A549 (cell line): ENCODE data around the gene NAPEPLD.

Experiments
- CEBPB ChIP-seq, 2 experiments: fragments of >200 bp in 1 of 2; sonication (Bioruptor Twin) in 1 of 2; formaldehyde crosslinking in 1 of 2; IDR thresholded peaks; 2 replicates each; pipeline ENCODE4 v1.6.1; 2012 to 2016
- CHD2 ChIP-seq: fragments of 150-350 bp; IDR thresholded peaks from 2 replicates; pipeline ENCODE4 v1.6.1; 2014; ENCODE audit warnings: low read length; ENCODE audit not compliant: partially characterized antibody
- ESRRA ChIP-seq: fragments of 150-350 bp; IDR thresholded peaks from 2 replicates; pipeline ENCODE4 v1.6.1; 2014; ENCODE audit warnings: mild to moderate bottlenecking, low read length, borderline replicate concordance
- FOSL2 ChIP-seq, 2 experiments: fragments of 450-650 bp in 1 of 2; fragments of >200 bp in 1 of 2; sonication (Bioruptor Twin) in 1 of 2; formaldehyde crosslinking; IDR thresholded peaks; 2 replicates each; pipeline versions ENCODE4 v1.5.0 to v1.6.1; 2016 to 2020; ENCODE audit warnings: mild to moderate bottlenecking in 1 of 2, moderate library complexity in 1 of 2
- HOXB13 ChIP-seq: fragments of 250-450 bp; sonication (Bioruptor Pico); IDR thresholded peaks from 2 replicates; pipeline ENCODE4 v1.5.0; 2020; ENCODE audit warnings: low read depth, mild to moderate bottlenecking, moderate library complexity
- KDM5A ChIP-seq: fragments of 200-600 bp; sonication (generic); IDR thresholded peaks from 2 replicates; pipeline ENCODE4 v1.6.1; 2016; ENCODE audit warnings: antibody characterized with exemption, mild to moderate bottlenecking
- POLR2A ChIP-seq: IDR thresholded peaks from 2 replicates; pipeline ENCODE4 v1.6.1; 2012; ENCODE audit warnings: mild to moderate bottlenecking, low read length
- TF ChIP-seq, protein P1 (sequence below): fragments of 200-600 bp; sonication (generic); IDR thresholded peaks from 2 replicates; pipeline ENCODE4 v1.6.1; 2016; ENCODE audit warnings: antibody characterized with exemption, mild to moderate bottlenecking, moderate library complexity
- TF ChIP-seq, protein P2 (sequence below): fragments of >200 bp; sonication (Bioruptor Twin); formaldehyde crosslinking; IDR thresholded peaks from 3 replicates; pipeline ENCODE4 v1.5.1; 2016
- TF ChIP-seq, protein P3 (sequence below): fragments of 250-450 bp; sonication (Bioruptor Pico); IDR thresholded peaks from 2 replicates; pipeline ENCODE4 v1.5.0; 2020; ENCODE audit warnings: low read depth, mild to moderate bottlenecking, moderate library complexity
- TF ChIP-seq, protein P4 (sequence below): fragments of 450-650 bp; IDR thresholded peaks from 2 replicates; pipeline ENCODE4 v1.6.1; 2014; ENCODE audit warnings: antibody characterized with exemption

DNA sequence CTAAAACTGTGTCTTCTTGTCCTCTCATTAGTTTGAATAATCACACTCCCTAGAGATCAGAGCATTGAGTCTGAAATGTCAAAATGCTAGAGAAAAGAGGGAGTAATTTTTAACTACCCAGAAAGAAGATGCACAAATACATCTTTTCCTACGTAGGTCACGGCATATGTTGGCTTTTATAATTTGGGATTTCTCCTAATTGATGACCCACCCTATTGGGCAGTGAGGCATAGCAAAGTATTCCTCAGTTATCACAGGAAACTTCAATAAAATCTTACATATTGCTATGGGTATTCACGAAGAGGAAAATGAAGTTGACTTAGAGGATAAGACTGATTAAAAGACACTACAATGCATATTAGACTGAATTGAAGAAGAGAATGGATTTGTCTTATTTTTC, 48.6 kb downstream of the NAPEPLD start:
- no peak for TF ChIP-seq ESRRA
- no peak for TF ChIP-seq POLR2A
- TF ChIP-seq, protein P1, sequence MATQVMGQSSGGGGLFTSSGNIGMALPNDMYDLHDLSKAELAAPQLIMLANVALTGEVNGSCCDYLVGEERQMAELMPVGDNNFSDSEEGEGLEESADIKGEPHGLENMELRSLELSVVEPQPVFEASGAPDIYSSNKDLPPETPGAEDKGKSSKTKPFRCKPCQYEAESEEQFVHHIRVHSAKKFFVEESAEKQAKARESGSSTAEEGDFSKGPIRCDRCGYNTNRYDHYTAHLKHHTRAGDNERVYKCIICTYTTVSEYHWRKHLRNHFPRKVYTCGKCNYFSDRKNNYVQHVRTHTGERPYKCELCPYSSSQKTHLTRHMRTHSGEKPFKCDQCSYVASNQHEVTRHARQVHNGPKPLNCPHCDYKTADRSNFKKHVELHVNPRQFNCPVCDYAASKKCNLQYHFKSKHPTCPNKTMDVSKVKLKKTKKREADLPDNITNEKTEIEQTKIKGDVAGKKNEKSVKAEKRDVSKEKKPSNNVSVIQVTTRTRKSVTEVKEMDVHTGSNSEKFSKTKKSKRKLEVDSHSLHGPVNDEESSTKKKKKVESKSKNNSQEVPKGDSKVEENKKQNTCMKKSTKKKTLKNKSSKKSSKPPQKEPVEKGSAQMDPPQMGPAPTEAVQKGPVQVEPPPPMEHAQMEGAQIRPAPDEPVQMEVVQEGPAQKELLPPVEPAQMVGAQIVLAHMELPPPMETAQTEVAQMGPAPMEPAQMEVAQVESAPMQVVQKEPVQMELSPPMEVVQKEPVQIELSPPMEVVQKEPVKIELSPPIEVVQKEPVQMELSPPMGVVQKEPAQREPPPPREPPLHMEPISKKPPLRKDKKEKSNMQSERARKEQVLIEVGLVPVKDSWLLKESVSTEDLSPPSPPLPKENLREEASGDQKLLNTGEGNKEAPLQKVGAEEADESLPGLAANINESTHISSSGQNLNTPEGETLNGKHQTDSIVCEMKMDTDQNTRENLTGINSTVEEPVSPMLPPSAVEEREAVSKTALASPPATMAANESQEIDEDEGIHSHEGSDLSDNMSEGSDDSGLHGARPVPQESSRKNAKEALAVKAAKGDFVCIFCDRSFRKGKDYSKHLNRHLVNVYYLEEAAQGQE = no peak
- no peak for TF ChIP-seq CEBPB (IDR thresholded peaks at IDR 0.05)
- TF ChIP-seq KDM5A = no peak
- TF ChIP-seq, protein P2, sequence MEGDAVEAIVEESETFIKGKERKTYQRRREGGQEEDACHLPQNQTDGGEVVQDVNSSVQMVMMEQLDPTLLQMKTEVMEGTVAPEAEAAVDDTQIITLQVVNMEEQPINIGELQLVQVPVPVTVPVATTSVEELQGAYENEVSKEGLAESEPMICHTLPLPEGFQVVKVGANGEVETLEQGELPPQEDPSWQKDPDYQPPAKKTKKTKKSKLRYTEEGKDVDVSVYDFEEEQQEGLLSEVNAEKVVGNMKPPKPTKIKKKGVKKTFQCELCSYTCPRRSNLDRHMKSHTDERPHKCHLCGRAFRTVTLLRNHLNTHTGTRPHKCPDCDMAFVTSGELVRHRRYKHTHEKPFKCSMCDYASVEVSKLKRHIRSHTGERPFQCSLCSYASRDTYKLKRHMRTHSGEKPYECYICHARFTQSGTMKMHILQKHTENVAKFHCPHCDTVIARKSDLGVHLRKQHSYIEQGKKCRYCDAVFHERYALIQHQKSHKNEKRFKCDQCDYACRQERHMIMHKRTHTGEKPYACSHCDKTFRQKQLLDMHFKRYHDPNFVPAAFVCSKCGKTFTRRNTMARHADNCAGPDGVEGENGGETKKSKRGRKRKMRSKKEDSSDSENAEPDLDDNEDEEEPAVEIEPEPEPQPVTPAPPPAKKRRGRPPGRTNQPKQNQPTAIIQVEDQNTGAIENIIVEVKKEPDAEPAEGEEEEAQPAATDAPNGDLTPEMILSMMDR = no peak
- no peak for TF ChIP-seq HOXB13
- TF ChIP-seq, protein P3, sequence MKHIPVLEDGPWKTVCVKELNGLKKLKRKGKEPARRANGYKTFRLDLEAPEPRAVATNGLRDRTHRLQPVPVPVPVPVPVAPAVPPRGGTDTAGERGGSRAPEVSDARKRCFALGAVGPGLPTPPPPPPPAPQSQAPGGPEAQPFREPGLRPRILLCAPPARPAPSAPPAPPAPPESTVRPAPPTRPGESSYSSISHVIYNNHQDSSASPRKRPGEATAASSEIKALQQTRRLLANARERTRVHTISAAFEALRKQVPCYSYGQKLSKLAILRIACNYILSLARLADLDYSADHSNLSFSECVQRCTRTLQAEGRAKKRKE (CRISPR knock-in tag) = no peak
- TF ChIP-seq FOSL2 (IDR thresholded peaks at IDR 0.05) = no peak
- TF ChIP-seq FOSL2 (CRISPR knock-in tag; IDR thresholded peaks at IDR 0.05) = no peak
- TF ChIP-seq CHD2 = no peak
- TF ChIP-seq, protein P4, sequence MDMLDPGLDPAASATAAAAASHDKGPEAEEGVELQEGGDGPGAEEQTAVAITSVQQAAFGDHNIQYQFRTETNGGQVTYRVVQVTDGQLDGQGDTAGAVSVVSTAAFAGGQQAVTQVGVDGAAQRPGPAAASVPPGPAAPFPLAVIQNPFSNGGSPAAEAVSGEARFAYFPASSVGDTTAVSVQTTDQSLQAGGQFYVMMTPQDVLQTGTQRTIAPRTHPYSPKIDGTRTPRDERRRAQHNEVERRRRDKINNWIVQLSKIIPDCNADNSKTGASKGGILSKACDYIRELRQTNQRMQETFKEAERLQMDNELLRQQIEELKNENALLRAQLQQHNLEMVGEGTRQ = no peak
